Stimulated activated CD4-positive, alpha-beta T cell treated with anti-CD3 and anti-CD28 coated beads, Interleukin-12 subunit alpha, Interleukin-12 subunit beta, amount 100 ng/mL, for 4 hours (primary cell): ENCODE results near the gene MAP7D2.

ENCODE experiments used
- DNase-seq: peaks from one replicate; pipeline ENCODE4 v3.0.0-alpha.2; 2020

Gene MAP7D2

DNA sequence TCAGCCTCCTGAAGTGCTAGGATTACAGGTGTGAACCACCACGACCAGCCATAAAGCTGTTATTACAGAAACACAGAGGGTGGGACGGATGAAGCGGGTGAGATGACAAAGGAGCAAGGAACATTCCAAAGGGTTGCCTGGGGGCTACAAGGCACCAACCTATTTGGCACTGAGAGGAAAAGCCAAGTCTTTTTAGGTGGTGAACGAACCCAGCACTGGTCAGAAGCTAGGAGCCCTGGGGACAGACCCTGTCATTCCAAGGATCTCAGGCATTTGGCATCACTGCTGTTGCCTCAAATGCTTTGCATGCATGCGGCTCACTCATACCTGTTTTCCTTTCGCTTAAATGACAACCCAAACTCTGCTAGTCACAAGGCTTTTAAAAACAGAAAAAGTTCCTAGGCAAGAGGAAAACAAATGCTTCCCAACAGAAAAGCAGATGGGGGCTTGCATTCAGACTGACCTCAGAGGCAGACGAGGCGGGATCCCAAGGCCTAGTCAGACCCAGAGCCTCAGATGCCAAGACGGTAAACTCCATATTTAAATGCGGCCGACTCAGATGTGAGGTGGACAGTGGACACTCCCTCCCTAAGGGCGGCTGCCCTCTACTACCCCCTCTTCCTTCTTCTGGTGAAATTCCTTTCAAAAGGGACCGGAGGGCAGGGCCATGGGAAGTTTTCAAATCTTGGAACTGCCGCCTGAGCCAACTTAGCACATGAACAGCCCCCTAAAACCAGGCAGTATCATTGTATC lies 4.5 kb downstream of the MAP7D2 start:
- DNase-seq = no peak

DNA sequence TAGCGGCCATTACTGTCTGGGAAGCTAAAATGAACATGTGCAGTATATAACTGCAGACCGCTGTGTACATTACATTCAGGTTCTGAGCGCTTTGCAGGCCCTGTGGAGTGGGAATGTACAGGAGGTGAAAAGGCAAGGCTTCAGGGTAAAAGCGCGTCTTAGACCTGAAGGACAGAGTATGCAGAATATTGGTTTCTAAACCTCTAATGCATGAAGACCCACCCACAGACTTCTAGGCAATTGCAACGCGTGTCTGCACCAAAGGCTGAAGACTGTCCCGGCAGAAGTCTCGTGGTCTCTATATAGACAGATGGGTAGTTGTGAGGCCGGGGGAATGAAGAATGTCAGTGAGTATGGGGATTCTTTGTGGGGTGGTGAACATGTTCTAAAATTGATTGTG lies 5.4 kb downstream of the MAP7D2 start:
- no peak for DNase-seq

GRCh38 chrX:20101934-20102581 lies 14.6 kb downstream of the MAP7D2 start:
- no peak for DNase-seq

GRCh38 chrX:20091499-20091898 lies 25.2 kb downstream of the MAP7D2 start:
- DNase-seq = no peak

DNA sequence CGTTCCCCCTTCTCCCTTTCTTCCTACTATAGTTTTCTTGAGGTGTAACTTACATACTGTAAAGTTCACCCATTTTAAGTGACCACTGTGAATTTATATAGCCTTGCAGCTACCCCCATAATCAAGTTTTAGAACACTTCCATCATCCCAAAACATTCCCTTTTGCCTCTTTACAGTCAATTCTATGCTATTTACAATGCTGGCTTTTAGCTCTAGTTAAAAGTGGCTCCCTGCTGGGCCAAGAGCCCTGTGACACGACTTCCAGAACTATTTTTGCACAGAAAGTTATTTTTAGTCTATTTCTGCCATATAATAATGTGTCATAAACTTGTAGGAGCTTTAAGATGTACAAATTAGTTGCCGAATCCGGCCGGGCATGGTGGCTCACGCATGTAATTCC lies 26.9 kb downstream of the MAP7D2 start:
- DNase-seq = no peak

GRCh38 chrX:20080277-20080676 lies 36.4 kb downstream of the MAP7D2 start:
- DNase-seq = no peak

DNA sequence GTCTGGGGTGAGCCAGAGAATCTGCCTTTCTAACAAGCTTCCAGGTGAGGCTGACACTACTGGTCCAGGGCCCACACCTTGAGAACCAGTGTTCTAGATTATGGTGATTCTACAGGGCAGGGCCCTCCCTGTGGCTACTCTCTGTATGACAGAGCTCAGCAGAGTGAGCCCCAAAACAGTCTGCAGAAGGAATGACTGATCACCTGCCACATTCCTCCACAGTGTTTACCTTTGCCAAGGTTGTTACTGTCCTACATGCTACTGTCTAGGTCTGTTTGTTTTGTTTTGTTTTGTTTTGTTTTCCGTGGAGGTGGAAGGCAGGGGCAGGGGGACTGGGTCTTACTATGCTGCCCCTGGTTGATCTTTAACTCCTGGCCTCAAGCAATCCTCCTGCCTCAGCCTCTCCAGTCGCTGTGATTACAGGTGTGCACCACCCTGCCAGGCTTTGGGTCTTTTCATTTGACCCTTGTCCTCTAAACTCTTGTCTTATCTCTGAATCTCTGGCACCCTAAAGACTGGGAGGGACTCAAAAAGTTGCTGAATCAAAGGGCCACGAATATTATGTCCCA lies 45.1 kb downstream of the MAP7D2 start:
- no peak for DNase-seq

- DNase-seq = no peak
Observed at GRCh38 chrX:20067709-20068561, 48.8 kb downstream of the MAP7D2 start.

GRCh38 chrX:20066968-20067708 lies 49.6 kb downstream of the MAP7D2 start:
- no peak for DNase-seq

DNA sequence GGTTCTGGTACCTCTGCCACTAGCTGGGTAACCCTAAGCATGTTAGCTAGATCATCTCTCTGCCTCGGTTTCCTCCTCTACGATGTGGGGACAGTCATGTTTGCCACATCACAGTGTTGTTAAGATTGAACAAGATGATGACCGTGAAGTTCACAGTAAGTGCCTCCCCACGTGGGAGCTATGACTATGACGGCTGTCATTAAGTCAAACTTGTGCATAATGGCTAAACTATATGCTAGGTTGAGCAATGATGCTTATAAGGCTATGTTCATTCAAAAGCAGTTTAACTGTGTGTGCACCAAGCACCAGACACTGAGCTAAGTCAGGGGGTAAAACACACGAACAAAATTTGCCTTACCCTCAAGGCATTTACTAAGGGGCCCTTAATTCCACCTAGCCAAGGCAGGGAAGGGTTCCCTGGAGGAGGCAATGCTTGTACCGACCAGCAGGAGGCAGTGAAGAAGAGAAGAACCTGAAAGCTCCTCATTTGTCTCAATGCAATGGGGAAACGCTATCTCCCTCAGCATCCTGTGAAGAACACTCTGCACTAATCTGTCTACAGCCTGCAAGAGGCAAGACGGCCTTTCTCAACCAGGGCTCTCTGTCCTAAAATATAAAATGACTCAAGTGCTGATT lies 52.9 kb downstream of the MAP7D2 start:
- DNase-seq = no peak

DNA sequence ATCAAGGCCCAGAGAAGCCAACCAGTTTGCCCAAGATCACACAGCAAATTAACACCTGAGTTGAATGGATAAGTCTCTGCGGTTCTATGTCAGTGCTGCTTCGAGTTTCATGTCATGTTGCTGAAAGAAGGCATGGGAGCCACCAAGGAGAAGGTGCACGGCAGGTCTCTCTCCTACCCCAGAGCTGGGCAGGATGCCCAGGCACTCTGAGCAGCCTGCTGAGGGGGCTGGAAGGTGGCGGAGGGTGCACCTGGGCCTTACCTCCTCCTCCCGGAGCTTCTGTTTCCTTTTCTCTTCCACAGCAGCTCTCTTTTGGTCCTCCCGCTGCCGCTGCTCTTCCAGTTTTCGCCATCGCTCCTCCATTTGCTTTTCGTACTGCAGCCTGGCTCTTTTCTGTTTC lies 53.6 kb downstream of the MAP7D2 start:
- DNase-seq = no peak

DNA sequence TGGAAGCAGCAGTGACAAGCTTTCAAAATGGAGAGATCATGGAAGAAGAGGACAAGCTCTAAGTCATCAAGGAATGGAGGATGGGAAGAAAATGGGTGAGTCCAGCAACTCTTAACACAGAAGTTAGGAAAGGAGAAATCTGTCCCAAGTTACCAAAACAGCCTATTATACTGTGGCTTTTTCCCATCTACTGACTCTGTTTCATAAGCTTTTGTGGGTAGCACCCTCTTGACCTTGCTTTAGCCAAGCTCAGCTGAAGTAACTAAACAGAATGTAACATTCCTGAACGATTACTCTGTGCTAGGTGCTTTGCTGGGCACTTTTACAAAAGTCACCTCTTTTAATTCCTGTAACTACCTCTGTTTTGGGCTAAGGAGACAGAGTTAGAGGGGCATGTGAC lies 54.9 kb downstream of the MAP7D2 start:
- DNase-seq = no peak

- DNase-seq = no peak
Observed at GRCh38 chrX:20060961-20061748, 55.6 kb downstream of the MAP7D2 start.

DNA sequence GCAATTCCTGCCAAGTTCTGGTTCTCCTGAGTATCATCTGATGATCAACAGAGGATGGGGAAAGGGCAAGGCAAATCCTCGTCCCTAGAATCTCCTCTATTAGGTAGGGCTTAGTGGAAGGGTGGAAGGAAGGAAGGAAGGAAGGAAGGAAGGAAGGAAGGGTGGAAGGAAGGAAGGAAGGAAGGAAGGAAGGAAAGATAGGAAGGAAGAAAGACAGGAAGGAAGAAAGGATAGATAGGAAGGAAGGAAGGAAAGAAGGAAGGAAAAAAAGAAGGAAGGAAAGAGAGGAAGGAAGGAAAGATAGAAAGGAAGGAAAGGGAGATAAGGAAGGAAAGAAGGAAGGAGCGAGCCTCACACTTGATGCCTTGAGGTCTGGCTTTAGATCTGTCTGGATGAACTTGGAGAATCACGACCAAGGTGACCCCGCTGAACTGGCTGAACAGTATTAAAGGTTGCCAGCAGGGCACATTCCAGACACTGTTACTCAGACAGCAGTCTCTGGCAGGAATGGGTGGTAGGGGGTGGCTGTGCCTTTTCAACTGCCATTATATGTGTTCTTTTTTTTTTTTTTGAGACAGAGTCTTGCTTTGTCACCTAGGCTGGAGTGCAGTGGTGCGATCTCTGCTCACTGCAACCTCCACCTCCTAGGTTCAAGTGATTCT lies 57.1 kb downstream of the MAP7D2 start:
- DNase-seq = no peak

DNA sequence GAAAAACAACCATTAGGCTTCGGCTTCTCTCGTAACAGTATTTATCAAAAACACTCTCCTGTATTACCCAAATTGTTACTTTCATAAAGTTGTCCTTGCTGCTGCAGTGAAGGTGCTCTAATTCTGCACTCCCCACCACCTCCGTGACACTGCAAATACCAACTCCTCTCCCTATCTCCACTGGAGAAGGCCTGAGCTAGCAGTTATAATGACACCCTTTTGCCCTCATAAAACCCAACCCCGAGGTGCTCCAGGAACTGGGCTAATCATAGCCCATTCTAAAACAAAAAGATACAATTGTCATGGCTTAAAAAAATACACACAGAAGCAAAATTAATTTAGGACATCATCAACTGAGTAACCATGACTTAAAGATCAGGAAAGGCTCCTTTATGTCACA lies 59.2 kb downstream of the MAP7D2 start:
- DNase-seq = no peak

DNA sequence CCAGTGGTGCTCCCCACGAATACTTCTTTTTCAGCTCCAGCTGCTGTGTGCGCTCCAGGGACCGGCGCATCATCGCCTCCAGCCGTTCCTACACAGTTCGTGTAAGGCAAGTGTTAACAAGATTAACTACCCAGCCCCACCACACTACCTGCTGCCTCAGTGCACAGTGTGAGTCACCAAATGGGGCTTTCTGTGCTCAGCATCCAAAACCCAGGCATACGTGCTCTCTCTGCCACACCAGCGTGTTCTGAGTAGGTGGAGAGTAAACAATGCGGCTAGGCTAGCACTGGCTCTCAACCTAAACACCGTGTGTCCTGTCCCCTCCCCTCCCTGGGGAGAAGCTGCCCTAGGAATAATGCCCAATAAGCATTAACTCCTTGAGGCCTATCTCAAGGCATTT lies 60.0 kb downstream of the MAP7D2 start:
- DNase-seq = no peak

DNA sequence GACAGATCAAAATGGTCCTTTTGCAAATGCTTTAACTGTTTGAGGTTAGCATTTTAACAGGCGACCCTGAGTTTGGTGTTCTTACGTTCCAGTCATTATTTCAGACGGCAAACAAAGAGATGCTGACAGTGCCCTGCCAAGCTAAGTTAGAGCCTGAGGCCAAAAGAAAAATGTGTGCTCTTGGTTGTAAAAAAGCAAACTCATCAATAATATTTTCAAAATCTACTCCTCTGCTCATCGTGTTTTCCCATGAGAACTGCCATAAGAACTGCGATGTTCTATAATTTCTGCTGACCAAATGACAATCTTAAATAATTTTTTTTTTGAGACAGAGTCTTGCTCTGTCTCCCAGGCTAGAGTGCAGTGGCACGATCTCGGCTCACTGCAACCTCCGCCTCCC lies 63.2 kb downstream of the MAP7D2 start:
- DNase-seq = no peak

GRCh38 chrX:20046864-20047263 lies 69.8 kb downstream of the MAP7D2 start:
- DNase-seq = no peak

DNA sequence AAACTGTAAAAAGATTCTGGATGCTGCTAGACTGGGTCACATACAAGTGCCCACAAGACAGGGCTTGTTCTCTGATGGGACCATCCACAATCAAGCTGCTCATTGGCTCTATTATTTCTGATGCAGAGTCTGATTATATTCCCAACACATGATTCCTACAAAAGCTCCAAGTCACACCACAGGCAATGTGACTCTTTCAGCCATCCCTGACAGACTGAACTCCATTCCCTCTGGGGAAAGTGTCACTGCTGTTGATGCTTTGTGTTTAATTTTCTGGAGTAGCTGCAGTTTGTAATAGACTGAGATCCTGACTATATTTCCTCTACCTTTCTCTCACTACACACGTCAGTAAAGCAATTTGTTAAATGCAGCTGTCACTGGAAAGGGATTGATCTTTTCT lies 70.5 kb downstream of the MAP7D2 start:
- no peak for DNase-seq

- no peak for DNase-seq
Observed at GRCh38 chrX:20042221-20042620, 74.5 kb downstream of the MAP7D2 start.

GRCh38 chrX:20038966-20039365 lies 77.7 kb downstream of the MAP7D2 start:
- DNase-seq = no peak
